Activated T-cell treated with anti-CD3 and anti-CD28 coated beads, Interleukin-2, amount 50 U/mL, for 1 hour (primary cell): ENCODE data around the gene SRPX2.

Experiments used
- DNase-seq: peaks from one replicate; pipeline ENCODE4 v3.0.0-alpha.2; 2020

Gene SRPX2

GRCh38 chrX:100643956-100644860 is at the start of gene SRPX2:
Gene SRPX2 (plus strand): TSS chrX:100644199. CDS start chrX:100646323, 2,124 bp downstream.
- DNase-seq: no peak

GRCh38 chrX:100596601-100597000 is 47.4 kb upstream of the SRPX2 start:
- DNase-seq: no peak

GRCh38 chrX:100599456-100599855 is 44.5 kb upstream of the SRPX2 start:
- DNase-seq: no peak

- DNase-seq: no peak
These were observed 43.7 kb upstream of the SRPX2 start for GRCh38 chrX:100600340-100600739.

- DNase-seq: no peak
These were observed 43.2 kb upstream of the SRPX2 start for GRCh38 chrX:100600758-100601157.

GRCh38 chrX:100606753-100607152 is 37.2 kb upstream of the SRPX2 start:
- no peak for DNase-seq

GRCh38 chrX:100609591-100609990 is 34.4 kb upstream of the SRPX2 start:
- DNase-seq: no peak

- no peak for DNase-seq
These were observed 32.0 kb upstream of the SRPX2 start for GRCh38 chrX:100611951-100612350.

- no peak for DNase-seq
These were observed 29.0 kb upstream of the SRPX2 start for GRCh38 chrX:100615005-100615404.

GRCh38 chrX:100623001-100623400 is 21.0 kb upstream of the SRPX2 start:
- DNase-seq: no peak

GRCh38 chrX:100625985-100626491 is 18.0 kb upstream of the SRPX2 start:
- DNase-seq: no peak

- no peak for DNase-seq
These were observed 9.0 kb upstream of the SRPX2 start for GRCh38 chrX:100635040-100635439.

GRCh38 chrX:100635989-100636320 is 8.0 kb upstream of the SRPX2 start:
- DNase-seq: no peak

GRCh38 chrX:100636321-100636991 is 7.5 kb upstream of the SRPX2 start, which contains the start of gene TSPAN6:
Gene TSPAN6 (minus strand): TSS chrX:100636806. CDS start chrX:100636694, 112 bp downstream.
- DNase-seq: peak; percentile 73

GRCh38 chrX:100642290-100642689 is 1.7 kb upstream of the SRPX2 start:
- no peak for DNase-seq

- no peak for DNase-seq
These were observed 787 bp upstream of the SRPX2 start for GRCh38 chrX:100643212-100643611.

- no peak for DNase-seq
These were observed 1.1 kb downstream of the SRPX2 start for GRCh38 chrX:100645106-100645505.

- no peak for DNase-seq
These were observed 3.1 kb downstream of the SRPX2 start for GRCh38 chrX:100647095-100647494.

GRCh38 chrX:100647739-100648138 is 3.7 kb downstream of the SRPX2 start:
- no peak for DNase-seq

GRCh38 chrX:100648458-100649417 is 4.7 kb downstream of the SRPX2 start:
- no peak for DNase-seq

- DNase-seq: no peak
These were observed 5.8 kb downstream of the SRPX2 start for GRCh38 chrX:100649550-100650356.

- no peak for DNase-seq
These were observed 6.8 kb downstream of the SRPX2 start for GRCh38 chrX:100650841-100651240.
